Measurements from ENCODE around the gene NFATC2IP.

NFATC2IP gene

GRCh38 chr16:28950648-28951409 is at the start of gene NFATC2IP:
Gene NFATC2IP (plus strand): TSS chr16:28950937. CDS start chr16:28951012, 75 bp downstream.
- ATAC-seq = peak; percentile 98

- no peak for ATAC-seq
Measured at GRCh38 chr16:28901862-28902261, 48.9 kb upstream of the NFATC2IP start.

GRCh38 chr16:28902909-28903308 is 47.8 kb upstream of the NFATC2IP start:
- ATAC-seq = peak in 1 of 2 donors; percentile 13

GRCh38 chr16:28903344-28904042 is 47.2 kb upstream of the NFATC2IP start:
- ATAC-seq = no peak

GRCh38 chr16:28904363-28904762 is 46.4 kb upstream of the NFATC2IP start:
- no peak for ATAC-seq

- ATAC-seq = no peak
Measured at GRCh38 chr16:28904828-28905227, 45.9 kb upstream of the NFATC2IP start.

GRCh38 chr16:28905229-28905754 is 45.4 kb upstream of the NFATC2IP start:
- ATAC-seq = no peak

GRCh38 chr16:28905800-28906372 is 44.9 kb upstream of the NFATC2IP start:
- ATAC-seq = no peak

GRCh38 chr16:28910086-28911031 is 40.4 kb upstream of the NFATC2IP start:
- ATAC-seq = peak in 1 of 2 donors; percentile 55

- ATAC-seq = no peak
Measured at GRCh38 chr16:28912558-28912957, 38.2 kb upstream of the NFATC2IP start.

- ATAC-seq = no peak
Measured at GRCh38 chr16:28913946-28914724, 36.6 kb upstream of the NFATC2IP start.

GRCh38 chr16:28915181-28915580 is 35.6 kb upstream of the NFATC2IP start:
- ATAC-seq = no peak

GRCh38 chr16:28917095-28917494 is 33.6 kb upstream of the NFATC2IP start:
- ATAC-seq = no peak

GRCh38 chr16:28918698-28919097 is 32.0 kb upstream of the NFATC2IP start:
- no peak for ATAC-seq

GRCh38 chr16:28923231-28923587 is 27.5 kb upstream of the NFATC2IP start:
- no peak for ATAC-seq

GRCh38 chr16:28923652-28924398 is 26.9 kb upstream of the NFATC2IP start:
- no peak for ATAC-seq

GRCh38 chr16:28924399-28924761 is 26.4 kb upstream of the NFATC2IP start:
- no peak for ATAC-seq

- ATAC-seq = peak; percentile 82 to 84
Measured at GRCh38 chr16:28924762-28925385, 25.9 kb upstream of the NFATC2IP start, which contains the start of gene RABEP2. Gene RABEP2 (minus strand): TSS chr16:28925238. CDS start chr16:28925163, 75 bp downstream.

- peak; percentile 76 to 77 for ATAC-seq
Measured at GRCh38 chr16:28925386-28926228, 25.1 kb upstream of the NFATC2IP start.
